CD8-positive, alpha-beta memory T cell (primary cell): Measurements from ENCODE around the gene SESN2. TPM values are rescaled to one million over a fixed set of nuclear protein-coding genes. Genes with fewer than 3 reads are reported as not detected.

Experiments
- CTCF ChIA-PET: fragments of 350-600 bp; sonication (Branson Sonifier 250); formaldehyde crosslinking; loops from one replicate; lab custom pipeline; 2021; ENCODE audit warnings: antibody characterized with exemption; lab: Charles Lee
- POLR2A ChIA-PET: fragments of 350-600 bp; sonication (Branson Sonifier 250); formaldehyde crosslinking; loops from one replicate; lab custom pipeline; 2021; ENCODE audit warnings: antibody characterized with exemption; lab: Charles Lee
- DNase-seq, 5 donors: peaks; one replicate each; pipeline versions ENCODE4 v3.0.0 to v3.0.0-alpha.2; 2020 to 2022; ENCODE audit warnings: mixed read lengths in 1 of 5
- H3K27ac ChIP-seq: one replicate; pipeline ENCODE4 v1.7.0; 2013; ENCODE audit warnings: low read depth, mild to moderate bottlenecking, low read length, moderate library complexity
- H3K27me3 ChIP-seq: 2 replicates; pipeline ENCODE4 v1.7.0; 2013; ENCODE audit warnings: low read length, mild to moderate bottlenecking; ENCODE audit not compliant: insufficient read depth, poor library complexity, severe bottlenecking
- H3K36me3 ChIP-seq: 2 replicates; pipeline ENCODE4 v1.7.0; 2013; ENCODE audit warnings: mild to moderate bottlenecking, low read length, moderate library complexity; ENCODE audit not compliant: insufficient read depth
- H3K4me1 ChIP-seq: 2 replicates; pipeline ENCODE4 v1.7.0; 2013; ENCODE audit warnings: mild to moderate bottlenecking, low read length, moderate library complexity; ENCODE audit not compliant: insufficient read depth
- H3K4me3 ChIP-seq: 2 replicates; pipeline ENCODE4 v1.7.0; 2013; ENCODE audit warnings: mild to moderate bottlenecking, low read length
- H3K9me3 ChIP-seq: 2 replicates; pipeline ENCODE4 v1.7.0; 2013; ENCODE audit warnings: mild to moderate bottlenecking, low read length
- H3K27ac Mint-ChIP-seq, 8 donors: one replicate each; pipeline ENCODE4 v1.8.0; 2020 to 2021; ENCODE audit warnings: mixed read lengths in 8 of 8, mild to moderate bottlenecking in 6 of 8, inconsistent platforms in 3 of 8, moderate library complexity in 3 of 8
- H3K27me3 Mint-ChIP-seq, 2 donors: one replicate each; pipeline ENCODE4 v1.8.0; 2020 to 2021; ENCODE audit warnings: mixed read lengths in 2 of 2, mild to moderate bottlenecking in 1 of 2, moderate library complexity in 1 of 2
- H3K36me3 Mint-ChIP-seq, 3 donors: one replicate each; pipeline ENCODE4 v1.8.0; 2020 to 2021; ENCODE audit warnings: mixed read lengths in 3 of 3, inconsistent platforms in 1 of 3, mild to moderate bottlenecking in 1 of 3
- H3K4me1 Mint-ChIP-seq, 3 donors: one replicate each; pipeline ENCODE4 v1.8.0; 2020 to 2021; ENCODE audit warnings: mixed read lengths in 3 of 3, inconsistent platforms in 1 of 3, mild to moderate bottlenecking in 1 of 3
- H3K4me3 Mint-ChIP-seq, 7 donors: one replicate each; pipeline ENCODE4 v1.8.0; 2020 to 2021; ENCODE audit warnings: mixed read lengths in 7 of 7, mild to moderate bottlenecking in 6 of 7, moderate library complexity in 4 of 7, inconsistent platforms in 2 of 7
- H3K9me3 Mint-ChIP-seq, 5 donors: one replicate each; pipeline ENCODE4 v1.8.0; 2020 to 2022; ENCODE audit warnings: mixed read lengths in 5 of 5, mild to moderate bottlenecking in 3 of 5, moderate library complexity in 2 of 5, inconsistent platforms in 1 of 5
- polyA plus RNA-seq: library from polyadenylated mRNA; unstranded; fragments of 300-500 nt; fragmentation: Illumina TruSeq; gene quantifications from one replicate; pipeline ENCODE4 v1.2.3, GENCODE V29; 2021
- total RNA-seq, 2 experiments: library from RNA; stranded (reverse); gene quantifications; one replicate each; pipeline ENCODE4 v1.2.3, GENCODE V29; 2021

SESN2 gene
- total and polyA plus RNA-seq, 3 experiments from 2014 or later = 13.1 to 19.8 (median 19.0) TPM

DNA sequence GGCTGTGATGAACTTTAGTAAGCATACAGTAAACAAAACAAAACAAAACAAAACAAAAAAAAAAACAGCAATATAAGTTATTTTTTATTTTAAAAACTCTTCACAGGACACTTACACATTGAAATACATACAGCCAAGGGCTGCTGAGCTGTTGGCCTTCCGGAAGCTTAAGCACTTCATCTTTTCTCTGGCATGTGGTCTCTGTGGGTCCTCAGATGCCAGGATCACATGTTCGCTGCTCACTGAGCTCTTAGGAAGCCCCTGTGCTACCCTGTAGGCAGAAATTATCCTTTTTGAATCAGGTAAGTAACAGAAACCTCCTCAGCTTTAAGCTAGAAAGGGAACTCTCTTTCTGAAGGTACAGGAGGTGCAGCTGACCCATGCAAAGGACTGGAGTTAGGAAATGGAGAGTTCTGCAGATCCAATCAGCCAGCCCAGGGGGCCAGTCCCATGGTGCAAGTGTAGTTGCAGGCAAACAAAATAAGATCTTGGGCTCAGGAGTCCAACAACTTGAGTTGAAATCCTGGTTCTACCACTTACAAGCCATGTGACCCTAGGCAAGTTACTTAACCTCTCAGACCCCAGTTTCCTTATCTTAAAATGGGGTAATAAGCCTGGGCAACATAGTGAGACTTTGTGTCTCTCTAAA lies 47.1 kb downstream of the SESN2 start:
- no peaks in the 10 kb centered on the region for H3K27me3 ChIP-seq
- no peaks in the 10 kb centered on the region for H3K36me3 ChIP-seq
- no peak overlapping the region for H3K4me3 ChIP-seq
- no peaks in the 10 kb centered on the region for H3K4me1 ChIP-seq
- Mint-ChIP-seq H3K4me1 (no peaks in the 10 kb centered on the region), H3K27me3 (peaks cover 0 to 5% of the 10 kb centered on the region in 2 donors), H3K9me3 (peaks cover 0 to 2% (median 0%) of the 10 kb centered on the region in 5 donors), H3K4me3 (no peak overlapping the region), H3K27ac (no peak overlapping the region), H3K36me3 (no peaks in the 10 kb centered on the region)
- DNase-seq = no peak
- H3K27ac ChIP-seq = no peak overlapping the region
- ChIA-PET CTCF (interaction anchor here (0.6 kb wide), 1 partner anchor 606 kb away, joined by 3 read pairs; no protein-coding TSS in a partner anchor), POLR2A (interaction anchor here (0.9 kb wide), 1 partner anchor 22 kb away, joined by 3 read pairs; the partner anchor contains the start of gene MED18)
- no peaks in the 10 kb centered on the region for H3K9me3 ChIP-seq

DNA sequence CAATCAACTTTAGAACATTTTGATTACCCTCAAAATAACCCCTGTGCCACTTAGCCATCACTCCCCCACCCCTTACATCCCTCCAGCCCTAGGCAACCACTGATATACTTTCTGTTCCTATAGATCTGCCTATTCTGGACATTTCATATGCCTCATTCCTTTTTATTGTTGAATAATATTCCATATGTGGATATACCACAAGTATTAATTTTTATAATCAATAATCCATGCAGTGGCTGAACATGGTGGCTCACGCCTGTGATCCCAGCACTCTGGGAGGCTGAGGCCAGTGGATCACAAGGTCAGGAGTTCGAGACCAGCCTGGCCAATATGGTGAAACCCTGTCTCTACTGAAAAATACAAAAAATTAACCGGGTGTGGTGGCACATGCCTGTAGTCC lies 49.4 kb downstream of the SESN2 start:
- no peak overlapping the region for H3K4me3 ChIP-seq
- ChIA-PET CTCF (no interaction called here), POLR2A (no interaction called here)
- Mint-ChIP-seq H3K9me3 (peaks cover 0 to 2% (median 0%) of the 10 kb centered on the region in 5 donors), H3K27ac (no peak overlapping the region), H3K27me3 (peaks cover 0 to 5% of the 10 kb centered on the region in 2 donors), H3K4me1 (no peaks in the 10 kb centered on the region), H3K4me3 (no peak overlapping the region), H3K36me3 (no peaks in the 10 kb centered on the region)
- no peak overlapping the region for H3K27ac ChIP-seq
- H3K36me3 ChIP-seq = no peaks in the 10 kb centered on the region
- no peaks in the 10 kb centered on the region for H3K9me3 ChIP-seq
- no peaks in the 10 kb centered on the region for H3K27me3 ChIP-seq
- H3K4me1 ChIP-seq = no peaks in the 10 kb centered on the region
- no peak for DNase-seq

DNA sequence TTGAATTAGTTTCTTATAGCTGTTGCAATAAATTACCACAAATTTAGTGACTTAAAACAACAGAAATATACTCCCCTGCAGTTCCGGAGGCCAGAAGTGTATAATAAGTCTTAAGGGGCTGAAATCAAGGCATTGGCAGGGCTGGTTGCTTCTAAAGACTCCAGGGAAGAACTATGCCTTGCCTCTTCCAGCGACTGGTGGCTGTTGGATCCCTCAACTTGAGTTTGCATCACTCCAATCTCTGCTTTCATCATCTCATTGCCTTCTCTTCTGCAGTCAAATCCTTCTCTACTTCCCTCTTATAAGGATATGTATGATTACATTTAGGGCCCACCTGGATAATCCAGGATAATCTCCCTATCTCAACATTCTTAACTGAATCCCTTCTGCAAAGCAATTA lies 50.4 kb downstream of the SESN2 start:
- CTCF ChIA-PET = no interaction called here
- Histone ChIP-seq H3K27me3 (no peaks in the 10 kb centered on the region), H3K27ac (no peak overlapping the region), H3K36me3 (no peaks in the 10 kb centered on the region), H3K4me3 (no peak overlapping the region), H3K9me3 (no peaks in the 10 kb centered on the region), H3K4me1 (no peaks in the 10 kb centered on the region)
- peaks cover 0 to 2% (median 0%) of the 10 kb centered on the region in 5 donors for H3K9me3 Mint-ChIP-seq
- no peak overlapping the region for H3K4me3 Mint-ChIP-seq
- POLR2A ChIA-PET = no interaction called here
- no peak for DNase-seq
- no peak overlapping the region for H3K27ac Mint-ChIP-seq
- no peaks in the 10 kb centered on the region for H3K36me3 Mint-ChIP-seq
- no peaks in the 10 kb centered on the region for H3K4me1 Mint-ChIP-seq
- H3K27me3 Mint-ChIP-seq = peaks cover 0 to 5% of the 10 kb centered on the region in 2 donors

DNA sequence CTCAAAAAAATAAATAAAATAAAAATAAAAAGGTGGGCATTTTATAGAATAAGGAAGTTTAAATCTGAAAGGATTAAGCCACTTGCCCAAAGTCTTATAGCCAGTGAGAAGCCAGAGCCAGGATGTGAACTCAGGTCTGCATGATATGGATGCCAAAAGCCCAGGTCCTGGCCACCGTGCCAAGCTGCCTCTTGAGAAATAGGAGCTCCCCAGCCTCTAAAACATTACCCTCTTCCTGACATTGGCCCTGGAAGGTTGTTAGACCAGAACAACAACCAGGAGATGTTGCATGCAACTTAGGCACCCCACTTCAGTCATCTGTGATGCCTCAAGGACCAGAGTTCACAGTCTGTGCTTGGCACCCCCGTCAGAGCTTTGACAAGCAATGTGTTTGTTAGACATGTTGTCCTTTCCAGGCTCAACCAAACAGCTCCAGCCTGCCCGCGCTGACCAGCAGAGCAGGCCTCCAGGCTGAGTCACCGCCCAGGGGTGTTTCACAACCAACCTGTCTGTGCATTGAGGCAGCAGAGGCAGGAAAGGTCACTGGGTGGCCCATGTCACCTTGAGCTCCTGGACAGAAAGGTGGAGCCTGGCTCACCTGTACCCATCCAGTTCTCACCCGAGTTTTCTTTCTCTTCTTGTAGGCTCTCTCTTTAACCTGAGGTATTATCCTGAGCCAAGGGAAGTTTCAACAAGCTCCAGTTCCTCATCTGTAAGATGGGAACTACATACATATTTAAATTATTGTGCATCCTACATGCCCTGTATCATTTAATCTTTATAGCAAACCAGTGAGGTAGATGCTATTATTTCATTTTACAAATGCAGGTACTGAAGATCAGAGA lies 54.6 kb downstream of the SESN2 start:
- Histone ChIP-seq H3K4me1 (no peaks in the 10 kb centered on the region), H3K27me3 (no peaks in the 10 kb centered on the region), H3K27ac (no peak overlapping the region), H3K4me3 (no peak overlapping the region), H3K36me3 (no peaks in the 10 kb centered on the region), H3K9me3 (no peaks in the 10 kb centered on the region)
- Mint-ChIP-seq H3K4me3 (no peak overlapping the region), H3K9me3 (no peaks in the 10 kb centered on the region), H3K27me3 (peaks cover 3 to 4% of the 10 kb centered on the region in 2 donors), H3K36me3 (no peaks in the 10 kb centered on the region), H3K27ac (peak overlapping the region in 1 of 8 donors; percentile 77), H3K4me1 (no peaks in the 10 kb centered on the region)
- ChIA-PET CTCF (interaction anchor here (0.9 to 1.1 kb wide), 2 partner anchors 12 to 16 kb away, joined by 3 read pairs; no protein-coding TSS in a partner anchor), POLR2A (no interaction called here)
- DNase-seq = no peak

DNA sequence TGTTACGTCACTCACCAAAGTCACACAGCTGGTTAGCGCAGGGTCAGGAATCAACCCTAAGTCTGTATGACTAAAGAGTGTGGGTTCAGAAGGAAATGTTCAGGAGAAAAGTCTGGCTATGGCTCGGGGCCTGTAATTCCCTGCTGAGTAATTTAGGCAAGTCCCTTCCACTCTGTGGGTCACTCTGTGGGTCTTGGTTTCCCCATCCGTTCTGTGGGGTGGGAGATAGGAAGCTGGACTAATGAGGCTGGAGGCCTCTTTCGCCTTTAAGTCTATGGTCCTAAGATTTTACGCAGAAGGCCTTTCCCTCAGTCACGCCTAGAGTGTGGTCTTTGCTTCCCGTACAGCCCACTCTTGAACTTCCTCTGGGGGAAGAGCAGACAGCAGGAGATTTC lies 55.2 kb downstream of the SESN2 start:
- POLR2A ChIA-PET = interaction anchor here (0.7 kb wide), 1 partner anchor 306 kb away, joined by 5 read pairs; no protein-coding TSS in a partner anchor
- H3K36me3 Mint-ChIP-seq = no peaks in the 10 kb centered on the region
- Histone ChIP-seq H3K36me3 (no peaks in the 10 kb centered on the region), H3K4me1 (no peaks in the 10 kb centered on the region), H3K9me3 (no peaks in the 10 kb centered on the region), H3K4me3 (no peak overlapping the region), H3K27ac (no peak overlapping the region), H3K27me3 (no peaks in the 10 kb centered on the region)
- H3K4me3 Mint-ChIP-seq = no peak overlapping the region
- CTCF ChIA-PET = interaction anchor here (1.1 kb wide), 1 partner anchor 17 kb away, joined by 3 read pairs; no protein-coding TSS in a partner anchor
- H3K27me3 Mint-ChIP-seq = peaks cover 3 to 8% of the 10 kb centered on the region in 2 donors
- H3K27ac Mint-ChIP-seq = no peak overlapping the region
- H3K4me1 Mint-ChIP-seq = no peaks in the 10 kb centered on the region
- no peak for DNase-seq
- H3K9me3 Mint-ChIP-seq = no peaks in the 10 kb centered on the region

DNA sequence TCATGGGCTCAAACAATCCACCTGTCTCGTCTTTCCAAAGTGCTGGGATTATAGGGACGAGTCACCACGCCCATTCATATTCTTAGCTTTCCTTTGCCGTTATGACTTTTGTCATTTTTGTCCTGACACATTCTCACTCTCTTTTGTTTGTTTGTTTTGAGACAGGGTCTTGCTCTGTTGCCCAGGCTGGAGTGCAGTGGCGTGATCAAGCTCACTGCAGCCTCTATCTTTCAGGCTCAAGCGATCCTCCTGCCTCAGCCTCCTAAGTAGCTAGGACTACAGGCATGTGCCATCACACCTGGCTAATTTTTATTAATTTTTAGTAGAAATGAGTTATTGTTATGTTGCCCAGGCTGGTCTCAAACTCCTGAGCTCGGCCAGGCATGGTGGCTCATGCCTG lies 57.7 kb downstream of the SESN2 start:
- Histone ChIP-seq H3K27ac (no peak overlapping the region), H3K4me3 (no peak overlapping the region), H3K36me3 (no peaks in the 10 kb centered on the region), H3K27me3 (no peaks in the 10 kb centered on the region), H3K9me3 (no peaks in the 10 kb centered on the region), H3K4me1 (no peaks in the 10 kb centered on the region)
- POLR2A ChIA-PET = no interaction called here
- CTCF ChIA-PET = no interaction called here
- no peak for DNase-seq
- Mint-ChIP-seq H3K27me3 (peaks cover 2 to 8% of the 10 kb centered on the region in 2 donors), H3K36me3 (no peaks in the 10 kb centered on the region), H3K27ac (no peak overlapping the region), H3K4me3 (no peak overlapping the region), H3K9me3 (no peaks in the 10 kb centered on the region), H3K4me1 (no peaks in the 10 kb centered on the region)

DNA sequence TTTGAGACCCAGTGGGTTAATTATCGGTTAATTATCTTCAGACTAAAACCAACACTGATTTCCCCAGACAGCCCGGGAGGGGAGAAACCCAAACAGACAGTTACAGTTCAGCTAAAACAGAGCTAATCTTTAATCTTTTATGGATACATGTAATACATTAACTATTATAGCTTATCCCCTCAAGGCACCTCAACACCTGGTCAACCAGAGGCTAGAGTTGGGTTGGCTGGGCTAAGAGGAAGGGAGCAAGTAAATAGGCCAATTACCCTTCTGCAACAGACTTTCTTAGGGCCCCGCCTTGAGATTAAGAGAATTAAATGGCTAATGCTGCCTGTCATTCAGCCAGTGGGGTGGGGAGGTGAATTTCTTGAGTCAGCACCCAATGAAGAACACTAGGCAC lies 62.9 kb downstream of the SESN2 start:
- H3K4me3 Mint-ChIP-seq = no peak overlapping the region
- ChIA-PET POLR2A (no interaction called here), CTCF (interaction anchor here (1.0 to 1.6 kb wide), 2 partner anchors 37 to 73 kb away, joined by 3 to 5 read pairs; no protein-coding TSS in a partner anchor)
- no peaks in the 10 kb centered on the region for H3K4me1 Mint-ChIP-seq
- Histone ChIP-seq H3K36me3 (no peaks in the 10 kb centered on the region), H3K27ac (no peak overlapping the region), H3K4me1 (no peaks in the 10 kb centered on the region), H3K9me3 (no peaks in the 10 kb centered on the region), H3K27me3 (no peaks in the 10 kb centered on the region), H3K4me3 (no peak overlapping the region)
- H3K27ac Mint-ChIP-seq = no peak overlapping the region
- H3K9me3 Mint-ChIP-seq = no peaks in the 10 kb centered on the region
- DNase-seq = no peak
- no peaks in the 10 kb centered on the region for H3K36me3 Mint-ChIP-seq
- H3K27me3 Mint-ChIP-seq = peaks cover 0 to 8% of the 10 kb centered on the region in 2 donors

DNA sequence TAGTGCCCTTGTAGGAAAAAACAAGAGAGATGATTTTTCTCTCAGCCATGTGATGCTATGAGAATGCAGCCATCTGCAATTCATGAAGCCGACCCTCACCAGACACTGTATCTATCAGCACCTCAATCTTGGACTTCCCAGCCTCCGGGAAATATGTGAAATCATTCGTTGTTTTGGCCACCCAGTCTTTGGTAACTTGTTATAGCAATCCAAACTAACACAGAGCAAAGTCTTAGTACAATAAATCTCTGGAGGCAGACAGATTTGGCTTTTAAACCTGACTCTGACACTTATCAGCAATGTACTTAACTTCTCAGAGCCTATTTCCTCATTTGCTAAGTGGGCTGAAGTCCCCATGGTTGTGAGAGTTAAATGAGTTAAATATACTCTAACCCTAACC lies 64.4 kb downstream of the SESN2 start:
- H3K9me3 ChIP-seq = no peaks in the 10 kb centered on the region
- Mint-ChIP-seq H3K27ac (no peak overlapping the region), H3K9me3 (no peaks in the 10 kb centered on the region), H3K4me1 (peaks cover 4 to 6% (median 6%) of the 10 kb centered on the region in 3 donors), H3K4me3 (no peak overlapping the region), H3K36me3 (peaks cover 0 to 2% (median 0%) of the 10 kb centered on the region in 3 donors), H3K27me3 (peaks cover 0 to 4% of the 10 kb centered on the region in 2 donors)
- H3K27me3 ChIP-seq = no peaks in the 10 kb centered on the region
- ChIA-PET POLR2A (no interaction called here), CTCF (no interaction called here)
- DNase-seq = no peak
- no peak overlapping the region for H3K27ac ChIP-seq
- H3K4me3 ChIP-seq = no peak overlapping the region
- H3K4me1 ChIP-seq = peaks cover 4% of the 10 kb centered on the region
- H3K36me3 ChIP-seq = no peaks in the 10 kb centered on the region
